ENCODE results near the gene ZMYM3. TPM values are rescaled to one million over a fixed set of nuclear protein-coding genes. Genes with fewer than 3 reads are reported as not detected.

The ZMYM3 gene
- total RNA-seq, 2 donors from 2014 or later = 14.7 to 21.9 TPM

- H3K9me3 ChIP-seq = no peaks in the 10 kb centered on the region
- H3K27ac ChIP-seq = no peak overlapping the region
- no peak for DNase-seq (ENCODE audit: low spot score)
- no peak for TF ChIP-seq CTCF (IDR thresholded peaks at IDR 0.05)
- H3K36me3 ChIP-seq = no peaks in the 10 kb centered on the region
- no peaks in the 10 kb centered on the region for H3K27me3 ChIP-seq (replicated peaks; ENCODE audit: insufficient read depth)
- no peak for ATAC-seq (ENCODE audit: insufficient number of reproducible peaks, low FRiP score, low read depth)
- H3K4me3 ChIP-seq = no peak overlapping the region
- H3K4me1 ChIP-seq (ENCODE audit: control insufficient read depth in 1 of 2, low read depth in 2 of 2) = no peaks in the 10 kb centered on the region
Observed at GRCh38 chrX:71225009-71225408, 28.9 kb downstream of the ZMYM3 start.

- Histone ChIP-seq H3K27ac (no peak overlapping the region), H3K4me3 (no peak overlapping the region), H3K4me1 (ENCODE audit: control insufficient read depth in 1 of 2, low read depth in 2 of 2) (no peaks in the 10 kb centered on the region), H3K36me3 (no peaks in the 10 kb centered on the region), H3K27me3 (replicated peaks; ENCODE audit: insufficient read depth) (no peaks in the 10 kb centered on the region), H3K9me3 (no peaks in the 10 kb centered on the region)
- no peak for ATAC-seq (ENCODE audit: insufficient number of reproducible peaks, low FRiP score, low read depth)
- no peak for DNase-seq (ENCODE audit: low spot score)
- no peak for TF ChIP-seq CTCF (IDR thresholded peaks at IDR 0.05)
Observed at GRCh38 chrX:71224098-71224708, 29.7 kb downstream of the ZMYM3 start.

- Histone ChIP-seq H3K4me1 (ENCODE audit: control insufficient read depth in 1 of 2, low read depth in 2 of 2) (no peaks in the 10 kb centered on the region), H3K27me3 (replicated peaks; ENCODE audit: insufficient read depth) (no peaks in the 10 kb centered on the region), H3K27ac (no peak within 1 kb of the TSS), H3K36me3 (no peaks in the 10 kb centered on the region), H3K9me3 (no peaks in the 10 kb centered on the region), H3K4me3 (no peak within 1 kb of the TSS)
- no peak for ATAC-seq (ENCODE audit: insufficient number of reproducible peaks, low FRiP score, low read depth)
- no peak for TF ChIP-seq CTCF (IDR thresholded peaks at IDR 0.05)
- no peak for DNase-seq (ENCODE audit: low spot score)
Observed at GRCh38 chrX:71222929-71223328, 31.0 kb downstream of the ZMYM3 start, which contains the start of gene GJB1. Gene GJB1, plus strand, starts transcription at chrX:71223224. Its CDS starts 484 bp downstream, at chrX:71223708.

GRCh38 chrX:71221145-71221544, 32.8 kb downstream of the ZMYM3 start:
- no peak overlapping the region for H3K27ac ChIP-seq
- ATAC-seq (ENCODE audit: insufficient number of reproducible peaks, low FRiP score, low read depth) = no peak
- H3K9me3 ChIP-seq = no peaks in the 10 kb centered on the region
- H3K36me3 ChIP-seq = no peaks in the 10 kb centered on the region
- DNase-seq (ENCODE audit: low spot score) = no peak
- no peaks in the 10 kb centered on the region for H3K27me3 ChIP-seq (replicated peaks; ENCODE audit: insufficient read depth)
- no peak for TF ChIP-seq CTCF (IDR thresholded peaks at IDR 0.05)
- H3K4me1 ChIP-seq (ENCODE audit: control insufficient read depth in 1 of 2, low read depth in 2 of 2) = no peaks in the 10 kb centered on the region
- no peak overlapping the region for H3K4me3 ChIP-seq

- DNase-seq (ENCODE audit: low spot score) (no peak), ATAC-seq (ENCODE audit: insufficient number of reproducible peaks, low FRiP score, low read depth) (no peak)
- Histone ChIP-seq H3K36me3 (no peaks in the 10 kb centered on the region), H3K4me1 (ENCODE audit: control insufficient read depth in 1 of 2, low read depth in 2 of 2) (no peaks in the 10 kb centered on the region), H3K4me3 (no peak overlapping the region), H3K27me3 (replicated peaks; ENCODE audit: insufficient read depth) (no peaks in the 10 kb centered on the region), H3K27ac (no peak overlapping the region), H3K9me3 (no peaks in the 10 kb centered on the region)
- no peak for TF ChIP-seq CTCF (IDR thresholded peaks at IDR 0.05)
Observed at GRCh38 chrX:71217298-71217697, 36.6 kb downstream of the ZMYM3 start.

Measured in thoracic aorta (tissue), 2 donors.